Suprapubic skin (tissue), 4 donors: ENCODE results near the gene ROBO1. TPM values are rescaled to one million over a fixed set of nuclear protein-coding genes. Genes with fewer than 3 reads are reported as not detected.

Experiments used
- DNase-seq, 2 donors: peaks; one replicate each; pipeline ENCODE4 v3.0.0-alpha.2; 2019; ENCODE audit warnings: low spot score in 2 of 2
- H3K27ac ChIP-seq: fragments of 200-600 bp; sonication (generic); one replicate; pipeline ENCODE4 v1.5.1; 2019
- H3K27me3 ChIP-seq: fragments of 200-600 bp; sonication (generic); one replicate; pipeline ENCODE4 v1.5.1; 2019
- H3K36me3 ChIP-seq: fragments of 200-600 bp; sonication (generic); one replicate; pipeline ENCODE4 v1.5.1; 2019
- H3K4me1 ChIP-seq: fragments of 200-600 bp; sonication (generic); one replicate; pipeline ENCODE4 v1.5.1; 2019
- H3K4me3 ChIP-seq: fragments of 200-600 bp; sonication (generic); one replicate; pipeline ENCODE4 v1.5.1; 2019; ENCODE audit warnings: mild to moderate bottlenecking
- H3K9me3 ChIP-seq: fragments of 200-600 bp; sonication (generic); one replicate; pipeline ENCODE4 v1.5.1; 2019
- CTCF ChIP-seq, 2 donors: fragments of 200-600 bp in 1 of 2; fragments of 450-650 bp in 1 of 2; sonication (generic) in 1 of 2; IDR thresholded peaks; one replicate each; pipeline ENCODE4 v1.5.1; 2016 to 2019; ENCODE audit warnings: antibody characterized with exemption in 2 of 2, mild to moderate bottlenecking in 1 of 2, moderate library complexity in 1 of 2
- EP300 ChIP-seq: sonication (generic); formaldehyde crosslinking; IDR thresholded peaks from one replicate; pipeline ENCODE4 v1.6.1; 2017; ENCODE audit warnings: antibody characterized with exemption
- POLR2A ChIP-seq, 2 donors: fragments of 450-650 bp; IDR thresholded peaks; one replicate each; pipeline ENCODE4 v1.6.1; 2017; ENCODE audit warnings: antibody characterized with exemption in 2 of 2, mild to moderate bottlenecking in 2 of 2, moderate library complexity in 2 of 2
- POLR2AphosphoS5 ChIP-seq, 3 donors: sonication (generic); formaldehyde crosslinking; IDR thresholded peaks; one replicate each; pipeline ENCODE4 v1.6.1; 2017; ENCODE audit warnings: antibody characterized with exemption in 3 of 3
- WGBS: methylation state at CpG from one replicate; pipeline ENCODE4 v1.1.5; 2018; 5-methylcytosine and 5-hydroxymethylcytosine counted together
- total RNA-seq, 4 donors: library from RNA; depleted of rRNA; stranded (reverse); fragments of >200 nt; gene quantifications; one replicate each; pipeline ENCODE4 v1.1.0, GENCODE V29; 2016

Gene ROBO1
- total RNA-seq, 4 donors from 2014 or later: 67.7 to 80.3 (median 71.3) TPM

GRCh38 chr3:78900880-78901279, 866.9 kb downstream of the ROBO1 start:
- 76% methylated on average over 3 of the region's 3 CpGs for WGBS
- no peaks in the 10 kb centered on the region for H3K4me1 ChIP-seq
- H3K27me3 ChIP-seq: no peaks in the 10 kb centered on the region
- no peaks in the 10 kb centered on the region for H3K9me3 ChIP-seq
- no peak overlapping the region for H3K4me3 ChIP-seq
- no peak for DNase-seq
- TF ChIP-seq POLR2A (IDR thresholded peaks at IDR 0.05) (no peak), EP300 (no peak), CTCF (IDR thresholded peaks at IDR 0.05) (no peak), POLR2AphosphoS5 (IDR thresholded peaks at IDR 0.05) (no peak)
- H3K27ac ChIP-seq: no peak overlapping the region
- H3K36me3 ChIP-seq: no peaks in the 10 kb centered on the region

- TF ChIP-seq POLR2A (IDR thresholded peaks at IDR 0.05) (no peak), EP300 (no peak), CTCF (IDR thresholded peaks at IDR 0.05) (no peak), POLR2AphosphoS5 (IDR thresholded peaks at IDR 0.05) (no peak)
- 93% methylated on average over 1 of the region's 1 CpG for WGBS
- no peak for DNase-seq
- Histone ChIP-seq H3K4me3 (no peak overlapping the region), H3K27ac (no peak overlapping the region), H3K27me3 (no peaks in the 10 kb centered on the region), H3K36me3 (no peaks in the 10 kb centered on the region), H3K4me1 (no peaks in the 10 kb centered on the region), H3K9me3 (no peaks in the 10 kb centered on the region)
Measured at GRCh38 chr3:78900426-78900825, 867.4 kb downstream of the ROBO1 start.

- TF ChIP-seq EP300: no peak
- no peak for TF ChIP-seq POLR2A (IDR thresholded peaks at IDR 0.05)
- TF ChIP-seq POLR2AphosphoS5 (IDR thresholded peaks at IDR 0.05): no peak
- TF ChIP-seq CTCF (IDR thresholded peaks at IDR 0.05): no peak
- Histone ChIP-seq H3K9me3 (no peaks in the 10 kb centered on the region), H3K4me1 (no peaks in the 10 kb centered on the region), H3K27me3 (no peaks in the 10 kb centered on the region), H3K4me3 (no peak overlapping the region), H3K27ac (no peak overlapping the region), H3K36me3 (no peaks in the 10 kb centered on the region)
- DNase-seq: no peak
Measured at GRCh38 chr3:78895528-78895927, 872.3 kb downstream of the ROBO1 start.

GRCh38 chr3:78894787-78895186, 873.0 kb downstream of the ROBO1 start:
- Histone ChIP-seq H3K27me3 (no peaks in the 10 kb centered on the region), H3K4me1 (peaks cover 2% of the 10 kb centered on the region), H3K4me3 (no peak overlapping the region), H3K36me3 (no peaks in the 10 kb centered on the region), H3K9me3 (no peaks in the 10 kb centered on the region), H3K27ac (no peak overlapping the region)
- 79% methylated on average over 2 of the region's 2 CpGs for WGBS
- TF ChIP-seq POLR2A (IDR thresholded peaks at IDR 0.05) (no peak), EP300 (no peak), CTCF (IDR thresholded peaks at IDR 0.05) (no peak), POLR2AphosphoS5 (IDR thresholded peaks at IDR 0.05) (no peak)
- no peak for DNase-seq

- Histone ChIP-seq H3K9me3 (no peaks in the 10 kb centered on the region), H3K4me1 (peaks cover 9% of the 10 kb centered on the region), H3K27me3 (no peaks in the 10 kb centered on the region), H3K36me3 (no peaks in the 10 kb centered on the region), H3K4me3 (no peak overlapping the region), H3K27ac (no peak overlapping the region)
- no peak for TF ChIP-seq POLR2AphosphoS5 (IDR thresholded peaks at IDR 0.05)
- WGBS: 91% methylated on average over 4 of the region's 4 CpGs
- no peak for DNase-seq
Measured at GRCh38 chr3:78893161-78893560, 874.6 kb downstream of the ROBO1 start.

- no peak overlapping the region for H3K4me3 ChIP-seq
- no peaks in the 10 kb centered on the region for H3K36me3 ChIP-seq
- H3K4me1 ChIP-seq: peaks cover 17% of the 10 kb centered on the region
- no peaks in the 10 kb centered on the region for H3K27me3 ChIP-seq
- H3K9me3 ChIP-seq: no peaks in the 10 kb centered on the region
- peak overlapping the region; percentile 34 for H3K27ac ChIP-seq
- TF ChIP-seq EP300: no peak
- TF ChIP-seq CTCF (IDR thresholded peaks at IDR 0.05): no peak
- no peak for TF ChIP-seq POLR2A (IDR thresholded peaks at IDR 0.05)
- no peak for TF ChIP-seq POLR2AphosphoS5 (IDR thresholded peaks at IDR 0.05)
- 38% methylated on average over 4 of the region's 4 CpGs for WGBS
- DNase-seq: no peak
Measured at GRCh38 chr3:78889348-78889747, 878.5 kb downstream of the ROBO1 start.
